Camera-type eye (tissue), 1 donor: ENCODE results near the gene UCKL1. TPM values are rescaled to one million over a fixed set of nuclear protein-coding genes. Genes with fewer than 3 reads are reported as not detected.

Experiments used
- total RNA-seq: library from RNA; depleted of rRNA; stranded (reverse); fragments of >200 nt; gene quantifications from one replicate; pipeline ENCODE4 v1.2.3, GENCODE V29; 2014

UCKL1 gene
- 44.6 TPM for total RNA-seq

GRCh38 chr20:63955827-63956663, at the start of gene UCKL1:
TSS of gene UCKL1 (minus strand) at chr20:63956416. CDS start at chr20:63956372, 44 bp downstream.

GRCh38 chr20:63980806-63981728, 24.9 kb upstream of the UCKL1 start, which contains the start of gene PRPF6:
TSS of gene PRPF6 (plus strand) at chr20:63981132. CDS start at chr20:63981246, 114 bp downstream.

GRCh38 chr20:63979557-63980316, 23.5 kb upstream of the UCKL1 start, which contains the start of gene SAMD10:
TSS of gene SAMD10 (minus strand) at chr20:63979642. CDS start at chr20:63979467, 175 bp downstream.

GRCh38 chr20:63969838-63970713, 13.9 kb upstream of the UCKL1 start, which contains the start of gene ZNF512B:
TSS of gene ZNF512B (minus strand) at chr20:63969930. CDS start at chr20:63967950, 1,980 bp downstream.

GRCh38 chr20:63894358-63895201, 61.6 kb downstream of the UCKL1 start, which contains the start of gene DNAJC5:
TSS of gene DNAJC5 (plus strand) at chr20:63895126. CDS start at chr20:63928346, 33,220 bp downstream.

Other genes starting within 250 kb of the UCKL1 start
- 39.7 TPM for gene ARFRP1, start 248.4 kb downstream of the UCKL1 start, total RNA-seq
- gene ZGPAT, start 248.4 kb downstream of the UCKL1 start, total RNA-seq = 31.1 TPM
- gene LIME1, start 219.8 kb downstream of the UCKL1 start, total RNA-seq = 16.5 TPM
- 32.0 TPM for gene SLC2A4RG, start 216.6 kb downstream of the UCKL1 start, total RNA-seq
- gene ZBTB46, start 125.2 kb downstream of the UCKL1 start, total RNA-seq = 12.1 TPM
- not detected for gene ABHD16B, start 94.9 kb downstream of the UCKL1 start, total RNA-seq
- gene TPD52L2, start 91.1 kb downstream of the UCKL1 start, total RNA-seq = 69.2 TPM
- gene DNAJC5, start 61.3 kb downstream of the UCKL1 start, total RNA-seq = 55.5 TPM
- 19.7 TPM for gene ZNF512B, start 13.5 kb upstream of the UCKL1 start, total RNA-seq
- gene SAMD10, start 23.2 kb upstream of the UCKL1 start, total RNA-seq = 8.9 TPM
- 80.9 TPM for gene PRPF6, start 24.7 kb upstream of the UCKL1 start, total RNA-seq
- 1.0 TPM for gene C20orf204, start 79.8 kb upstream of the UCKL1 start, total RNA-seq
- gene SOX18, start 93.2 kb upstream of the UCKL1 start, total RNA-seq = 7.1 TPM
- 41.7 TPM for gene TCEA2, start 106.8 kb upstream of the UCKL1 start, total RNA-seq
- 6.3 TPM for gene RGS19, start 123.1 kb upstream of the UCKL1 start, total RNA-seq
- 3.5 TPM for gene OPRL1, start 123.7 kb upstream of the UCKL1 start, total RNA-seq
- 0.82 TPM for gene LKAAEAR1, start 128.0 kb upstream of the UCKL1 start, total RNA-seq
- gene NPBWR2, start 151.1 kb upstream of the UCKL1 start, total RNA-seq = not detected
- gene MYT1, start 208.0 kb upstream of the UCKL1 start, total RNA-seq = 37.3 TPM